ENCODE results near the gene WDR27.

The WDR27 gene

DNA sequence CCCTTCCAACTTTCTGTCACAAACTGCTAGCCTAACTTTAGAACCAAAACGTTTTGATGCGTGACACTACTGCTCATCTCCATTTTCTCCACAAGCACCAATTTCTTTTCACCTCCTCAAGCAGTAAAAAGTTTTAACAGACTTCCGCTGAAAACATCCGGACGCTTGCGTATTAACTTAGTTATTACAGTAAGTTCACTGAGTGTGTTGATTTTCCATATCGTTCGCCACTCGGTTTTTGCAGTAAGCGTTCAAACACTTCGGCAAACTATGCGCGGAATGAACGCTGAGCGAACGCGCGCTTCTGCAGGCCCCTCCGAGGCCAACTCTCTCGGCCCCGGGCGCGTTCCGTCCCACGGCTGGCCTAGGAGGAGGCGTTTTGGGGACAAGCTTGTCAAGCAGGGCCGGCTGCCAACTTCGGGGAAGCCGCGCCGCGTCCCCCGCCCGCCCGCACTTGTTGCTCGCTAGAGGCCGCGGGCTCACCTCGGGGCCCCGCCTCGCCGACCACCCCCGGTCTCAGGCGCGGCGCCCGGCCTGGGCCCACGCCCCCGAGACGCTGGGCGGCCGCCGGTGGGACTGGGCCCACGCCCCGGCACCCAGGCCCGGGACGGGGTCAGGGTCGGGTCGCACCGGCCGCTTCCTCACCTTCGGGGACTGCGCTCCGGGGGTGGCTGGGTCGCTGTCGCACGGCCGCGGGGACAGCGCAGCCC lies 21.5 kb upstream of the WDR27 start:
- H3K4me3 ChIP-seq (ENCODE audit: low read depth, low read length) = peak overlapping the region; percentile 89
- peak overlapping the region; percentile 90 for H3K27ac ChIP-seq (ENCODE audit: extremely low read depth, low read depth, low read length)
- ChIA-PET CTCF (interaction anchor here (1.5 to 2.6 kb wide), 2 partner anchors 14 to 25 kb away, joined by 5 to 21 read pairs; no protein-coding TSS in a partner anchor), POLR2A (interaction anchor here (2.3 to 3.2 kb wide), 3 partner anchors 18 to 27 kb away, joined by 8 to 33 read pairs (median 21); partner anchors contain the start of genes C6orf120, DYNLT2, ERMARD and WDR27)
- H3K4me1 ChIP-seq (ENCODE audit: control insufficient read depth, insufficient read depth, low read length) = 0 out of 2 replicates have a peak, but pooled peaks cover 4% of the 10 kb centered on the region
- peaks cover 2 to 4% of the 10 kb centered on the region in 2 experiments for H3K36me3 ChIP-seq (ENCODE audit: control insufficient read depth in 2 of 2, insufficient read depth in 1 of 2, low read length in 2 of 2)
- H3K9me3 ChIP-seq (ENCODE audit: control insufficient read depth, insufficient read depth, low read depth, low read length) = no peaks in the 10 kb centered on the region
- TF ChIP-seq KLF8 (tag by site-specific recombination; IDR thresholded peaks at IDR 0.05) (peak; percentile 48; the same call in 1 of the 2 replicates), ZNF341 (tag by site-specific recombination; IDR thresholded peaks at IDR 0.05; ENCODE audit: low read depth) (no peak), REPIN1 (tag by site-specific recombination; IDR thresholded peaks at IDR 0.05; ENCODE audit: low read depth) (no peak), SP2 (tag by site-specific recombination; IDR thresholded peaks at IDR 0.05) (peak; percentile 42), SCRT1 (tag by site-specific recombination; IDR thresholded peaks at IDR 0.05; ENCODE audit: borderline replicate concordance) (peak; percentile 46; the same call in 1 of the 2 replicates), ZNF274 (IDR thresholded peaks at IDR 0.05; ENCODE audit: low read length) (no peak), ZNF274 (tag by site-specific recombination; IDR thresholded peaks at IDR 0.05; ENCODE audit: borderline replicate concordance) (no peak), ZBTB20 (tag by site-specific recombination; IDR thresholded peaks at IDR 0.05) (peak; percentile 68; the same call in 1 of the 2 replicates), OVOL3 (tag by site-specific recombination; IDR thresholded peaks at IDR 0.05) (no peak), ZNF585B (tag by site-specific recombination; IDR thresholded peaks at IDR 0.05) (no peak), ZNF292 (tag by site-specific recombination; IDR thresholded peaks at IDR 0.05; ENCODE audit: borderline replicate concordance, low read depth) (no peak), ZNF561 (tag by site-specific recombination; IDR thresholded peaks at IDR 0.05; ENCODE audit: borderline replicate concordance) (peak; percentile 25; the same call in 1 of the 2 replicates), ZNF621 (tag by site-specific recombination; IDR thresholded peaks at IDR 0.05) (no peak), ZNF707 (tag by site-specific recombination; IDR thresholded peaks at IDR 0.05) (no peak), ZFHX2 (tag by site-specific recombination; conservative IDR thresholded peaks at IDR 0.05) (peak; percentile 82), KLF9 (tag by site-specific recombination; IDR thresholded peaks at IDR 0.05; ENCODE audit: low read depth) (no peak), SP3 (tag by site-specific recombination; IDR thresholded peaks at IDR 0.05) (peak; percentile 33; the same call in 1 of the 2 replicates), ZNF664 (tag by site-specific recombination; IDR thresholded peaks at IDR 0.05) (peak; percentile 64; the same call in 1 of the 2 replicates), GLIS2 (tag by site-specific recombination; IDR thresholded peaks at IDR 0.05) (peak; percentile 54; the same call in 1 of the 2 replicates), HOXC10 (CRISPR knock-in tag; IDR thresholded peaks at IDR 0.05) (no peak), ZNF366 (tag by site-specific recombination; conservative IDR thresholded peaks at IDR 0.05) (no peak), ZNF777 (tag by site-specific recombination; IDR thresholded peaks at IDR 0.05; ENCODE audit: borderline replicate concordance) (no peak), KLF7 (tag by site-specific recombination; IDR thresholded peaks at IDR 0.05; ENCODE audit: borderline replicate concordance) (no peak), EGR2 (tag by site-specific recombination; IDR thresholded peaks at IDR 0.05; ENCODE audit: low read depth) (peak; percentile 78), ZNF324 (tag by site-specific recombination; IDR thresholded peaks at IDR 0.05) (no peak), ZNF335 (tag by site-specific recombination; conservative IDR thresholded peaks at IDR 0.05) (peak; percentile 79), ZBTB21 (tag by site-specific recombination; IDR thresholded peaks at IDR 0.05) (no peak), IKZF3 (tag by site-specific recombination; IDR thresholded peaks at IDR 0.05) (no peak), ZNF510 (tag by site-specific recombination; IDR thresholded peaks at IDR 0.05; ENCODE audit: insufficient replicate concordance) (no peak), ZNF24 (tag by site-specific recombination; IDR thresholded peaks at IDR 0.05) (no peak), SCRT2 (tag by site-specific recombination; IDR thresholded peaks at IDR 0.05) (peak; percentile 93), ZNF214 (tag by site-specific recombination; IDR thresholded peaks at IDR 0.05; ENCODE audit: borderline replicate concordance) (no peak)
- TF ChIP-seq, protein P1, sequence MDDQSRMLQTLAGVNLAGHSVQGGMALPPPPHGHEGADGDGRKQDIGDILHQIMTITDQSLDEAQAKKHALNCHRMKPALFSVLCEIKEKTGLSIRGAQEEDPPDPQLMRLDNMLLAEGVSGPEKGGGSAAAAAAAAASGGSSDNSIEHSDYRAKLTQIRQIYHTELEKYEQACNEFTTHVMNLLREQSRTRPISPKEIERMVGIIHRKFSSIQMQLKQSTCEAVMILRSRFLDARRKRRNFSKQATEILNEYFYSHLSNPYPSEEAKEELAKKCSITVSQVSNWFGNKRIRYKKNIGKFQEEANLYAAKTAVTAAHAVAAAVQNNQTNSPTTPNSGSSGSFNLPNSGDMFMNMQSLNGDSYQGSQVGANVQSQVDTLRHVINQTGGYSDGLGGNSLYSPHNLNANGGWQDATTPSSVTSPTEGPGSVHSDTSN (CRISPR knock-in tag; IDR thresholded peaks at IDR 0.05) = peak; percentile 37; the same call in 1 of the 2 replicates
- TF ChIP-seq, protein P2, sequence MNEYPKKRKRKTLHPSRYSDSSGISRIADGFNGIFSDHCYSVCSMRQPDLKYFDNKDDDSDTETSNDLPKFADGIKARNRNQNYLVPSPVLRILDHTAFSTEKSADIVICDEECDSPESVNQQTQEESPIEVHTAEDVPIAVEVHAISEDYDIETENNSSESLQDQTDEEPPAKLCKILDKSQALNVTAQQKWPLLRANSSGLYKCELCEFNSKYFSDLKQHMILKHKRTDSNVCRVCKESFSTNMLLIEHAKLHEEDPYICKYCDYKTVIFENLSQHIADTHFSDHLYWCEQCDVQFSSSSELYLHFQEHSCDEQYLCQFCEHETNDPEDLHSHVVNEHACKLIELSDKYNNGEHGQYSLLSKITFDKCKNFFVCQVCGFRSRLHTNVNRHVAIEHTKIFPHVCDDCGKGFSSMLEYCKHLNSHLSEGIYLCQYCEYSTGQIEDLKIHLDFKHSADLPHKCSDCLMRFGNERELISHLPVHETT (tag by site-specific recombination; IDR thresholded peaks at IDR 0.05) = no peak
- TF ChIP-seq, protein P3, sequence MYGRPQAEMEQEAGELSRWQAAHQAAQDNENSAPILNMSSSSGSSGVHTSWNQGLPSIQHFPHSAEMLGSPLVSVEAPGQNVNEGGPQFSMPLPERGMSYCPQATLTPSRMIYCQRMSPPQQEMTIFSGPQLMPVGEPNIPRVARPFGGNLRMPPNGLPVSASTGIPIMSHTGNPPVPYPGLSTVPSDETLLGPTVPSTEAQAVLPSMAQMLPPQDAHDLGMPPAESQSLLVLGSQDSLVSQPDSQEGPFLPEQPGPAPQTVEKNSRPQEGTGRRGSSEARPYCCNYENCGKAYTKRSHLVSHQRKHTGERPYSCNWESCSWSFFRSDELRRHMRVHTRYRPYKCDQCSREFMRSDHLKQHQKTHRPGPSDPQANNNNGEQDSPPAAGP (tag by site-specific recombination; IDR thresholded peaks at IDR 0.05) = 0 out of 2 replicates have a peak, but pooled peaks have one; percentile 17

All from HEK293 (cell line).